Astrocyte (in vitro differentiated cells and primary cell): ENCODE data around the gene PODNL1. TPM values are rescaled to one million over a fixed set of nuclear protein-coding genes. Genes with fewer than 3 reads are reported as not detected.
"Not testable (repeated sequence)": the region's sequence is repeated elsewhere in the genome, so short reads cannot be mapped to it uniquely, and the experiment has no call there.

Experiments
- DNase-seq: peaks from one replicate; pipeline ENCODE4 v3.0.0-alpha.2; 2010; ENCODE audit warnings: low read depth
- FAIRE-seq: peaks from 2 replicates; lab custom pipeline; 2011; peaks lifted over from hg19 to GRCh38; lab: Jason Lieb, UNC
- H2AFZ ChIP-seq: 2 replicates; pipeline ENCODE4 v1.6.0; 2012; ENCODE audit warnings: low read depth, low read length, inconsistent platforms
- H3K27ac ChIP-seq: 2 replicates; pipeline ENCODE4 v1.5.1; 2011; ENCODE audit warnings: low read depth, low read length, inconsistent platforms
- H3K27me3 ChIP-seq: 2 replicates; pipeline ENCODE4 v1.6.0; 2011; ENCODE audit warnings: low read length, inconsistent platforms; ENCODE audit not compliant: insufficient read depth
- H3K36me3 ChIP-seq: 2 replicates; pipeline ENCODE4 v1.5.1; 2011; ENCODE audit warnings: low read length, inconsistent platforms; ENCODE audit not compliant: insufficient read depth
- H3K4me1 ChIP-seq: 2 replicates; pipeline ENCODE4 v1.5.1; 2011; ENCODE audit warnings: low read length, inconsistent platforms; ENCODE audit not compliant: insufficient read depth
- H3K4me2 ChIP-seq: 2 replicates; pipeline ENCODE4 v1.6.0; 2012; ENCODE audit warnings: low read length, inconsistent platforms
- H3K4me3 ChIP-seq: 2 replicates; pipeline ENCODE4 v1.5.1; 2011; ENCODE audit warnings: low read depth, mild to moderate bottlenecking, low read length, inconsistent platforms; ENCODE audit not compliant: insufficient read depth
- H3K79me2 ChIP-seq: 2 replicates; pipeline ENCODE4 v1.6.0; 2012; ENCODE audit warnings: mild to moderate bottlenecking, low read length, inconsistent platforms; ENCODE audit not compliant: insufficient read depth
- H3K9ac ChIP-seq: 2 replicates; pipeline ENCODE4 v1.6.0; 2012; ENCODE audit warnings: mild to moderate bottlenecking, low read length, inconsistent platforms
- H3K9me3 ChIP-seq: 2 replicates; pipeline ENCODE4 v1.5.1; 2012; ENCODE audit warnings: low read depth, mild to moderate bottlenecking, low read length, inconsistent platforms; ENCODE audit not compliant: insufficient read depth
- H4K20me1 ChIP-seq: 2 replicates; pipeline ENCODE4 v1.6.0; 2012; ENCODE audit warnings: low read length, inconsistent platforms; ENCODE audit not compliant: insufficient read depth
- H3K27ac Mint-ChIP-seq: one replicate; pipeline ENCODE4 v1.8.0; 2021; ENCODE audit warnings: mild to moderate bottlenecking, mixed read lengths; ENCODE audit not compliant: unreplicated experiment
- H3K27me3 Mint-ChIP-seq: one replicate; pipeline ENCODE4 v1.8.0; 2021; ENCODE audit warnings: low read depth, mixed read lengths; ENCODE audit not compliant: unreplicated experiment
- H3K36me3 Mint-ChIP-seq: one replicate; pipeline ENCODE4 v1.8.0; 2021; ENCODE audit warnings: low read depth, mixed read lengths; ENCODE audit not compliant: unreplicated experiment
- H3K4me1 Mint-ChIP-seq: one replicate; pipeline ENCODE4 v1.8.0; 2021; ENCODE audit warnings: low read depth, mixed read lengths; ENCODE audit not compliant: unreplicated experiment
- H3K4me3 Mint-ChIP-seq: one replicate; pipeline ENCODE4 v1.8.0; 2021; ENCODE audit warnings: mild to moderate bottlenecking, moderate library complexity, mixed read lengths; ENCODE audit not compliant: unreplicated experiment
- H3K9me3 Mint-ChIP-seq: one replicate; pipeline ENCODE4 v1.8.0; 2021; ENCODE audit warnings: mild to moderate bottlenecking, mixed read lengths; ENCODE audit not compliant: unreplicated experiment
- CTCF ChIP-seq: IDR thresholded peaks from 2 replicates; pipeline ENCODE4 v1.5.1; 2011; ENCODE audit warnings: low read depth, mild to moderate bottlenecking, inconsistent platforms, low read length, moderate library complexity; ENCODE audit not compliant: insufficient read depth
- EZH2 ChIP-seq: IDR thresholded peaks from 2 replicates; pipeline ENCODE4 v1.6.1; 2012; ENCODE audit warnings: mild to moderate bottlenecking, low read length, inconsistent platforms; ENCODE audit not compliant: insufficient read depth
- total RNA-seq: library from RNA; stranded (reverse); gene quantifications from 2 replicates; pipeline ENCODE4 v1.2.1, GENCODE V29; 2021

PODNL1 gene
- total RNA-seq, 1 donor from 2014 or later = 3.3 TPM

GRCh38 chr19:13969897-13970296 lies 31.7 kb upstream of the PODNL1 start:
- FAIRE-seq (no peak), DNase-seq (no peak)
- Histone ChIP-seq H3K4me1 (no peaks in the 10 kb centered on the region), H3K36me3 (no peaks in the 10 kb centered on the region), H2AFZ (no peak overlapping the region), H3K9me3 (no peaks in the 10 kb centered on the region), H3K9ac (no peak overlapping the region), H3K79me2 (no peaks in the 10 kb centered on the region), H3K27me3 (no peaks in the 10 kb centered on the region), H3K27ac (no peak overlapping the region), H3K4me3 (no peak overlapping the region), H4K20me1 (no peaks in the 10 kb centered on the region), H3K4me2 (no peak overlapping the region)
- no peaks in the 10 kb centered on the region for H3K9me3 Mint-ChIP-seq
- TF ChIP-seq CTCF (no peak), EZH2 (no peak)
- H3K27ac Mint-ChIP-seq = no peak overlapping the region
- peaks cover 23% of the 10 kb centered on the region for H3K36me3 Mint-ChIP-seq
- H3K4me1 Mint-ChIP-seq = peaks cover 3% of the 10 kb centered on the region
- H3K4me3 Mint-ChIP-seq = no peak overlapping the region
- H3K27me3 Mint-ChIP-seq = no peaks in the 10 kb centered on the region

GRCh38 chr19:13968999-13969398 lies 30.8 kb upstream of the PODNL1 start:
- H3K9me3 ChIP-seq = no peaks in the 10 kb centered on the region
- no peaks in the 10 kb centered on the region for H3K27me3 Mint-ChIP-seq
- H3K36me3 ChIP-seq = no peaks in the 10 kb centered on the region
- H3K4me1 Mint-ChIP-seq = no peaks in the 10 kb centered on the region
- H3K27me3 ChIP-seq = no peaks in the 10 kb centered on the region
- no peak overlapping the region for H3K4me3 ChIP-seq
- H4K20me1 ChIP-seq = no peaks in the 10 kb centered on the region
- no peak overlapping the region for H2AFZ ChIP-seq
- H3K4me3 Mint-ChIP-seq = peak overlapping the region; percentile 3
- H3K4me1 ChIP-seq = no peaks in the 10 kb centered on the region
- FAIRE-seq (no peak), DNase-seq (no peak)
- H3K27ac ChIP-seq = no peak overlapping the region
- TF ChIP-seq EZH2 (no peak), CTCF (no peak)
- no peaks in the 10 kb centered on the region for H3K79me2 ChIP-seq
- H3K36me3 Mint-ChIP-seq = peaks cover 23% of the 10 kb centered on the region
- H3K9ac ChIP-seq = no peak overlapping the region
- no peak overlapping the region for H3K27ac Mint-ChIP-seq
- no peaks in the 10 kb centered on the region for H3K9me3 Mint-ChIP-seq
- no peak overlapping the region for H3K4me2 ChIP-seq

- Histone ChIP-seq H3K4me1 (no peaks in the 10 kb centered on the region), H3K9me3 (no peaks in the 10 kb centered on the region), H3K27ac (no peak overlapping the region), H2AFZ (no peak overlapping the region), H3K4me2 (no peak overlapping the region), H3K9ac (no peak overlapping the region), H3K27me3 (no peaks in the 10 kb centered on the region), H3K4me3 (no peak overlapping the region), H3K79me2 (no peaks in the 10 kb centered on the region), H4K20me1 (no peaks in the 10 kb centered on the region), H3K36me3 (no peaks in the 10 kb centered on the region)
- Mint-ChIP-seq H3K27ac (no peak overlapping the region), H3K36me3 (peaks cover 21% of the 10 kb centered on the region), H3K4me3 (no peak overlapping the region), H3K27me3 (no peaks in the 10 kb centered on the region), H3K4me1 (no peaks in the 10 kb centered on the region), H3K9me3 (no peaks in the 10 kb centered on the region)
- no peak for DNase-seq
- FAIRE-seq = no peak
- TF ChIP-seq CTCF (no peak), EZH2 (no peak)
Measured at GRCh38 chr19:13968383-13968935, 30.2 kb upstream of the PODNL1 start.

- H3K4me3 ChIP-seq = not testable (repeated sequence)
Measured at GRCh38 chr19:13967206-13967605, 29.0 kb upstream of the PODNL1 start.

More at GRCh38 chr19:13967206-13967605, 29.0 kb upstream of the PODNL1 start:
- H2AFZ ChIP-seq, H3K27me3 Mint-ChIP-seq, H3K4me1 ChIP-seq, H3K4me1 Mint-ChIP-seq, H3K27ac Mint-ChIP-seq, H3K9me3 Mint-ChIP-seq, H3K9me3 ChIP-seq, H3K27me3 ChIP-seq, H3K36me3 ChIP-seq, H3K27ac ChIP-seq, FAIRE-seq, H4K20me1 ChIP-seq, H3K79me2 ChIP-seq, DNase-seq, H3K4me2 ChIP-seq, H3K4me3 Mint-ChIP-seq, H3K9ac ChIP-seq: not testable (repeated sequence)
- H3K36me3 Mint-ChIP-seq = peaks cover 19% of the 10 kb centered on the region
